KG1 (cell line): ENCODE results near the gene DPYSL5.
A peak's percentile ranks its signal among the peaks of the same experiment; 100 is the strongest.

Source experiments
- DNase-seq: peaks from one replicate; lab custom pipeline; 2025; lab: John Stamatoyannopoulos, UW

DPYSL5 gene

DNA sequence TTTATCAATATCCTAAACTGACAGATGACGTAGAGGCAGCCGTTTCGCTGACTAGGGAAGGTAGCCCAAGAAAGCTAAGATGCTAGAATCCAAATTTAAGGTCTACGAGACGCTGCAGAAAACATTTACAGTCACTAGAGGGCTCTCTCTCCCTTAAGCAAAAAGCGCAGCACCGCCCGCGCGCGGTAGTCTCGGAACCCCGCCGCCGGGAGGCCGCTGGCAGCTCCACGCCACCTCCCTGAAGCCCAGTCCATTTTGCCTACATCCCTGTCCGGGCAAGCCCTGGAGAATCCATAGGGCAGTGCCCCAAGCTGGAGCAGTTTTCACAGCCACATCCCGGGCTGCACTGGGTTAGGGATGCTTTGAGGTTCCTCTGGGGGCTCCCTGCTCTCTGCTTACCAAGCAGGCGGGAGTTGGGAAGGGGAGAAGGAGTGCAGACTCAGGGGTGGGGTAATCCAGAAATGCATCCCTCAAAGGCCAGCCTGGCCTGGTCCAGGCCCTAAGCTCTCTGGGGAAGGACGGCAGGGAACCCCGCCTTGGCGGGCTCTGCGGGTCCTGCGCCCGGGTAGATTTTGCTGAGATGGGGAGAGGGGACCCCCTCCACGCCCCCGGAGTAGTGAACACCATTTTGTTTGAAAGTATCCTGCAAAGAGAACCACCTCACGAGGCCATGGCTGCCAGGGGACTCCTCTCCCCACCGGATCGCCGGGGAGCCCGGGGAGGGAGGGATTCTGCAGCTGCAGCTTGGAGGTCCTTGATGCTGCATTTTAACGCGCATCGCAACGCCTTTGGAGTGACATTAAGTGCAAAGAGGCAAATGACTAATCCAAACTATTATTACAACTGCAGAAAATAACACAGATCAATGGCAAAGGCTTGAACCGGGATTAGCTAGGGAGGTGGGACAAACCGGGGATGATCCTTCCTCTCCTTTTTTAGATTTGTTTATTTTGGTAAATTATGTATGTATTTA lies 1.3 kb upstream of the DPYSL5 start:
- peak; percentile 57 for DNase-seq

DNA sequence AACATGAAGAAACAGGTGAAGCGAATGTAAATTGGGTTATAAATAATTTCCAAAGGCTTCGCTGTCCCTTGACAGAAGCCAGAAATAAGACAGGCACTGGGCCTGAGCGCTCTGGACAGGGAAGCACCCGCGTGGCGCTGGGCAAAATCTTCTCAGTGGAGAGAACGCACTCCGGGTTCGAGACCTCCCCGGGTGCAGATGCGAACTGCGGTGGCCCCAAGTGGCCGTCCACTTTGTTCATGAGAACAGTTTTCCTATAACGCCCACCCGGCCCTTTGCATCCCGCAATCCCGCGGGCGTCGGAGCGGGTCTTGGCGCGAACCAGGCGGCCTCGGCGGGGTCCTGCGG lies 651 bp upstream of the DPYSL5 start:
- DNase-seq, result no peak

DNA sequence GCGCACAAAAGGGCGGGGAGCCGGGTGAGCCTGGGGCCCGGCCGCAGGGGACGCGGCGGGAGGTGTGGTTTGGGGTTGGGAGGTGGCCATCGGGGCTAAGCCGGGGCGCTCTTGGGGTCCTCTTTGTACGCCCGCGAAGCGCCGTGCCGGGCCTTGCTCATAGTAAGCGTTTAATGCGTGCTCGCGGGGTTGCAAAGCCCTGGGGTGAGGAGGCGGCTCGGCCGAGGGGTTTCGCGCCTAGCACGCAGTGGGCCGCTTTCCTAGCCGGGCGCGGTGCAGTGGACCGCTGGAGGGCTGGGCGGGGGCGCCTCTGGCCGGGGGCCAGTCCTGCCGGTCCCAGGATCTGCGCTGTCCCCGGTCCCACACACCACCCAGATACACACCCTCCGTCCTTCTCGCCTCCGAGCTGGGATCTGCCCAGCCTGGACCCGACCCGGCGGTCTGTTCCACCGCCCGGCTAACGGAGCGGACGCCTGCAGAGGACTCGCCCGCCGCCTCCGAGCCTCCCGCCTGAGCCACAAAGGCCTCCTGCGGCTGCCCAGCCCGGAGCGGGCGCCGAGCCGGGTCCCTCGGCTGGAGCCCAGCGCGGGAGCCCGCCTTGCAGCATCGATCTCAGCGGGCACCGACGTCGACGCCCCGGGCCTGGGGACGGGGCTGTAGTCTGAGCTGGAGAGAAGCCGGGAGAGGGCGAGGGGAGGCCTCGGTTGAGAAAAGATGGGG lies 564 bp downstream of the DPYSL5 start:
- no peak for DNase-seq

DNA sequence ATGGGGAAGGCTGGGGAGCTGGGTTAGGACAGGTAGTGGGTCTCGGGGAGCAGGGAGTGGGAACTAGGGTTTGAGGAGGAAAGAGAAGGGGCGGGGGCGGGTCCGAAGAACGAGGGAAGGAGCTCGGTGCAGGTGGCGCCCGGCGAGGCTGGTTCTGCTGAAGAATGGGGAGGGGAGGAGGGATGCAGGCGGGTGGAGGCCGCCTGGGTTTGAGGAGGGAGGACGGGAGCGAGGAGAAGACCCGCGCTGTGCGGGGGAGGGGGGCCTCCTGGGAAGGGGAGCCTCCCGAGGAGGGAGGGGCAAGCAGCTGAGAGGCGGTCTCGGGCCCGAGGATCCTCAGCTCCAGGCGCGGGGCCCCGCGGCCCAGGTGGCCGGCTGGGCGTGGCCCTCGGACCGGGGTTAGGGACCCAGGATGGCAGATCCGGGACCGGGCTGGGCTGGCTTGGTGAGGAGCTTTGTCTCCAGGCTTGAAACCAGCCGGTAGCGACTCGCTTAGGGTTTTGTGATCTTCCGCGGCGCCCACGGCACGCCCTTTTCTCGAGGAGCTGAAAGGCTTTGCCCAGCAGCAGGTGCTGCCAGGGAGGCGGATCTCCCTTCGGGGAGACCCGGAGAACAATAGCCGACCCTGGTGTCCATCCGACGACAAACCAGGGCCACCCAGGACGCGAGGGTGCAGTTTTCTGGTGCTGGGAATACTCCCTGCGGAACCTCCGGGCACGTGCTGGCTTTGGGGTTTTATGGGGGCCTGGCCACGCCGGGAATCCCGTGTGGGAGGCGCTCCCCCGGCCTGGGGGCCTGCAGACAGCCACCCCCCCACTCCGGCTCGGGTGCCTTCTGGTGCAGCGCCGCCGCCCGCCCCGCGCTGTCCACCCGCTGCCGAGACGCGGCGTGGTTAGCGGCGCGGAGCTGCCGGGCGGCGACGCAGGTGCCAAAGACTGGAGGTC lies 1.4 kb downstream of the DPYSL5 start:
- DNase-seq, result no peak

DNA sequence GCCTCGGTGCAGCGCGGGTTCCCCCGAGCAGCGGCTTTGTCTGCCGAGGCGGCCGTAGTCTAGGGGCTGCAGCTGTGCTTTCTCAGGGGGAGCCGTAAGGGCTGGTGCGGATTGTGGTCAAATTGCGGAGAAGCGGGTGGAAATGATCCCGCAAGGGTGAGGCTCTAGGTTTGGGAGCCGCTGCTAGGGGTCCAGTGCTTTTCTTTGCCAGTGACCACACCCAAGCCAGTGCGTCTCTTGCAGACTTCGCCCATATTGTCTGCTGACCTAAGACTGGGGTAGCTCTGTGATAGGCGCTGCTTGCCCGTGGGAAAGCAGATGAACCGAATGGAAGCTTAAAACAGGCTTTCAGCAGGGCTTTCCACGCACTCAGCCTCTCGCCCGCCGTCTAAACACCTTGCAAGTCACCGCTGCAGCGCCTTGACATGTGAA lies 2.1 kb downstream of the DPYSL5 start:
- no peak for DNase-seq

DNA sequence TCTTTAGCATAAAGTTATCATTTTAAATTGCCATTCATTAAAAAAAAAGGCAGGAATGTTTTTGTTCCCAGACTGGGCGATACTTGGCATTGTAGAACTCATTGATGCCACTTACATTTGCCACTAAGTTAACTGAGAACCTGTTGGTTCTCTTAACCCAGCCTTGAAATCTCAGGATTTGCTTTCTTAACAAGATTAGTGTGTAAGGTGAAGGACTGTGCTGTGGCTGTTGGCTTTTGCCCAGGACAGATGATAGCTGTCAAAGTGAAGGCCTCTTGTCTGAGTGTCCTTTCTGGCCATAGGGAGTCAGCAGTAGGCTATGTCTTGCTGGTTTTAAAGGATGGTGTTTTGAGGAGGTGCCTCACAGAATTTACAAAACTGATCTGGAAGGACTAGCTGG lies 2.6 kb downstream of the DPYSL5 start:
- no peak for DNase-seq

DNA sequence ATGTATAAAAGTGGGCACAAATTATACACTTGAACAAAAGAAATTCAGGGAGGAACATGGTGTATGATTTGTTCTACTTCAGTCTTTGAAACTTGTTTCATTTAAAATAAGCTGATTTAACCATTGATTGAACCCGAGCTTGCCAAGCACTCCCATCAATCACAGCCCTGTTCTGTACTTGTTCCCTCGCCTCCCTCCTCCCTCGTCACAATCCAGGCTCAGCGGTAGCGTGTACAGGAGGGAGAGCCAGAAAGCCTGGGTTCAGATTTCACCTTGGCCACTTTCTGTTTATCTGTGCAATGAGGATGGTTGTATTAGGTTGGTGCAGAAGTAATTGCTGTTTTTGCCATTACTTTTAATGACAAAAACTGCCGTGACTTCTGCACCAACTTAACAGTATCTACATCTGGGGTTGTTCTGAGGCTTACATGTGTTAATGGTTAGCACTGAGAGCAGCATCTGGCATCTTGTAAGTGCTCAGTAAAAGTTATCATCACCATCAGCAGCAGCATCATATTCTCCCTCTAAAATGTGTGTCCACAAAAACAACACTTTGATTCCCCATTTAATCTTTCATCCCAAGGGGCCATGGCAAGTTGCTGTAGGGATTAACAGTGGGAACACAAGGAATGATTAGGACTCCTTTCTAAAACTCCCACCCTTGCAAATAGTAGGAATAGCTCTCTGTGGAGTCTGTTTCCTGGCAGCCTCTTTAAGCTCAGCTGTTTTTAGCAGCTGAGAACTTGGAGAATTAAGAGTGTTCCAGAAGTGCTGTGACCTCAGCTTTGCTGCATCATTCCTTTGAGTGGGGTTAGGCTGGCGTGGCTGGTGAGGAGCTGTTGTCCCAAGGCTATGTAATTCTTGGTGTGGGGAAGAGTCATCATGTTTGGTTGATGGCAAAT lies 4.7 kb downstream of the DPYSL5 start:
- no peak for DNase-seq

DNA sequence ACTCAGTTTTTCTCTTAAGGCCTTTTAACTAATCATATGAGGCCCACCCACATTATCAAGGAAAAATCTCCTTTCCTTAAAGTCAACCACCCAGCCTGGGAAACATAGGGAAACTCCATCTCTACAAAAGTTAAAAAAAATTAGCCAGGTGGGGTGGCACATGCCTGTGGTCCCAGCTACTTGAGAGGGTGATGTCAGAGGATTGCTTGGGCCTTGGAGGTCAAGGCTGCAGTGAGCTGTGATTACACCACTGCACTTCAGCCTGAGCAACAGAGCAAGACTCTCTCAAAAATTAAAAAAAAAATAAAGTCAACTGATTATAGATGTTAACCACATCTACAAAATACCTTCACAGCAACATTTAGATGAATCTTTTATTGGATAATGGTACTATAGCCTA lies 5.8 kb downstream of the DPYSL5 start:
- DNase-seq, result no peak

DNA sequence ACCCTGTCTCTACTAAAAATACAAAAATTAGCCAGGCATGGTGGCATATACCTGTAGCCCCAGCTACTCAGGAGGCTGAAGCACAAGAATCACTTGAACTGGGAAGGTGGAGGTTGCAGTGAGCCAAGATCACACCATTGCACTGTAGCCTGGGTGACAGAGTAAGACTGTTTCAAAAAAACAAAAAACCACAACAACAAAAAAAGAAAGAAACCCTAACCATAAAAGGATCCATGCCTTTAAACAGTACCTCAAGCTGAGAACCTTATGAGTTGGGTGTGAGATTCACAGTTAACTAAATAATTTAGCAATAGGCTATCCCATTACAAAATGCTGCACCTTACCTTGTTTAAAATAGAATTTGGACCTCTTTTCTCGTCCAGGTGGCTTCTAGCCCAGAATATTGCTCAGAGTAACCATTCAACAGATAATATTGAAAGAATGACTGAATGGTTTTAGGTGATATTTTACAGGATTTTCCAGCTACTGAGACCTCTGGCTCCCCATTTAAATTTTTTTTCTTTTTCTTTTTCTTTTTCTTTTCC lies 6.4 kb downstream of the DPYSL5 start:
- DNase-seq, result no peak

DNA sequence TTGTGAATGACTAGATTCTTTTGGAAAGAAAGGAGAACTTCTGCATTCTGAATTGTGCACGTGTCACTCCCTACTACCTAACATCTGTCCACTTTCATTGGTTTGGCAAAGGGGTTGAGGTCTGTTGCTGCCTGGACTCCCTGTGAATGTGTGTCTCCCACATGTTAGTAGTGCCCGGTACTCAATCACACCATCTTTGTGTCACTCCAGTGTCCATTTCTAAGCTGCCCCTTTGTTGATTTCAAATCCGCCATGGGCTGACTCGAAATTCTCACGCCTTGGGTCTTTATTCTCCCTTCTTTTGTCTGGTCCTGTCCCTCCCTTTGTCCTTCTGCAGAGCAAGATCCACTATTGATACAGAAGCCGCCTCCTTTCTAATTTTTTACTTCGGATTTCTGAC lies 7.5 kb downstream of the DPYSL5 start:
- DNase-seq, result no peak

DNA sequence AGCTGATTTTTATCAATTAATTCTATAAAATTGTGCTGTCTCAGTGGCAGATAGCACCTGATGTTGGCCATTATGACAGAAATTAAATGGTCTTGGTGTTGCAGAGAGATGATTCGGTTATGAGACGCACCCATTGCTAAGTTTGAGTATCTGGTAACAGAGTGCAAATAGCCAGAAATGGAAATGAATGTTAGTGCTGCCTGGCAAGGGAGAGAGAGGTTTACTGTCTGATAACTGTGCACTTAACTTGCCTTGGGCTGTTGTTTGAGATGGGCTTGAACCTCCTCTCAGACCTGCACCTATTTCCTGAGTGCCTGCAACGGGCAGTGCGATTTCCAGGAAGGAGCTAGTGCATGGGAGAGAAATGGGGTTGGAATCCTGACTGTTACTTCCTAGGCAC lies 11.7 kb downstream of the DPYSL5 start:
- no peak for DNase-seq

DNA sequence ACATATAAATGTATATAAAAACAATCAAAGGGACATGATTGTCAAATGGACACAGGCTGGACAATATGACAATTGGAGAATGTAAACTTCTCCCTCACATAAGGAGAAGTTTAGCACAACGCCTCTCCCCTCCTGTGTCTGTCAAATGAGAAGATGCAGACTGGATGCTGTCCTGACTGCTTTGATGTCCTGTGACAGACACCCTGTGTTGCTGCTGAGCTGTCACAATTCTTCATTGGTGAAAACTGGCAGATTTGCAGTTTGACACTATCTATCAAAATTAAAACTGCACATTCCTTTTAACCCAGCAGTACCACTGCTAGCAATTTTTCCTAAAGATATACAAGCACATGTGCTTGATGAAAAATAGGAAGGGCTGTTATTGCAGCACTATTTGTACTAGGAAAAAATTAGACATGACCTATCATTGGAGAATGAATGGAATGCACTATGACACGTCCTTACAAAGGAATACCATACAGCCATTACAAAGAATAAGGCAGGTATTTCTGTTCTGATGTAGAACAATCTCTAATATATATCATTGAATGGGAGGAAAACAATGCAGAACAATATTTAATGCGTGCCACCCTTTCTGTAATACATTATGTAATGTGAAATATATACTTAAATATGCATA lies 12.4 kb downstream of the DPYSL5 start:
- DNase-seq, result no peak

DNA sequence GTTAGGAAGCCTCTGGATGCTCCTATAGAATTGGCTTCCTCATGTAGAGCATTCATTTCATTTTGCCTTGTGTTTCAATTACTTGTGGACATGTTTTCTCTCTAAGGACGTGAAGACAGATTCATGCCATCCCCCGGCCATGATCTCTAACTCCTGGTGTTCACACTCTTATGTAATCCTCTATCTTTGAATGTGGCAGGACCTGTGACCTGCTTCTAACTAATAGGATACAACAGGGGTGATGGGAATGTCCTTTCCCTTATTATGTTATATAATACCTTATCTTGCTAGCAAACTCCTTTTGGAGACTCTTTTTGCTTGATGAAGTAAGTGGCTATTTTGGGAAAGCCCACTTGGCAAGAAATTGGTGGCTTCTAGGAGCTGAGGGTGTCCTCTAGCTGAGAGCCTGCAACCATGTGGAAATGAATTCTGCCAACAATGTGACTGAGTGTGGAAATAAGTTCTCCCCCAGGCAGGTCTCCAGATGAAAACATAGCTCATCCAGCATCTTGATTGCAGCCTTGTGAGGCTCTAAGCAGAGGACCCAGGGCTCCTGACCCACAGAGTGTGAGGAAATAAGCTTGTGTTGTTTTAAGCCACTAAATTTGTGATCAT lies 13.8 kb downstream of the DPYSL5 start:
- no peak for DNase-seq

DNA sequence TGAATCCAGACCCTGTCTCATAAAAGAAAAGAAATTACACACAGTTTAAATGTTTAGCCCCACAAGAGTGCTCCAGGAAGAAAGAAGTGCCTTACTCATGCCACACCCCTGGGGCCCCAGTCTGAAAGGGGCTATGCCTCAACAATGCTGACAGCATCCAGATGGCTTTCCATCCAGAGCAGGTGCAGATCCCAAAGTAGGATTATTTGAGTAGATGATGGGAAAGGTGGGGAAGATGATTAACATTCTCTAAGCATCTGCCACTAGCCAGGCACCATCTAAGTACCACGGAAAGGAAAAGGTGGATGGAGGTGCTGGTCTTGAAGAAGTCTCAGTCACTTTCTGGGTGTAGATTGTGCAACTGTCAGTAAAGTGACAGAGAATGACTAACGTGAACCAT lies 16.3 kb downstream of the DPYSL5 start:
- DNase-seq, result no peak

DNA sequence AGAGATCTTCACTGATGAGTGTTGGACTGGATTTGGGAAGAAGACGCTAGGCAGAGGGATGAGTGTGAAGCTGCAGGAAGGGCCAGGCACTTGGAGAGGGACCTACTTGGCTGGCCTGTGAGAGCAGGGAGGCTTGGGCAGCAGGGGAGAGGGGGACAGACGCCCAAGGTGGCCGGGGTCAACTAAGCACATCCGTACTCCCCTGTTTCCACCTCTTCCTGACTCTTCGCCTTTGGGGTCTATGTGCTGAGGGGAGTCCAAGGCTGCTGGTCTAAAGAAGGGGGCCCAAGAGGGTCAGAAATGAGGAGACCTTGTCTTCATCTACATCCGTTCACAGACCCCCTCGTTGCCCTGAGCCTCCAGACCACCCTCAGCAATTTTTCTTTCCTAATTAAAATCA lies 16.7 kb downstream of the DPYSL5 start:
- DNase-seq, result no peak

DNA sequence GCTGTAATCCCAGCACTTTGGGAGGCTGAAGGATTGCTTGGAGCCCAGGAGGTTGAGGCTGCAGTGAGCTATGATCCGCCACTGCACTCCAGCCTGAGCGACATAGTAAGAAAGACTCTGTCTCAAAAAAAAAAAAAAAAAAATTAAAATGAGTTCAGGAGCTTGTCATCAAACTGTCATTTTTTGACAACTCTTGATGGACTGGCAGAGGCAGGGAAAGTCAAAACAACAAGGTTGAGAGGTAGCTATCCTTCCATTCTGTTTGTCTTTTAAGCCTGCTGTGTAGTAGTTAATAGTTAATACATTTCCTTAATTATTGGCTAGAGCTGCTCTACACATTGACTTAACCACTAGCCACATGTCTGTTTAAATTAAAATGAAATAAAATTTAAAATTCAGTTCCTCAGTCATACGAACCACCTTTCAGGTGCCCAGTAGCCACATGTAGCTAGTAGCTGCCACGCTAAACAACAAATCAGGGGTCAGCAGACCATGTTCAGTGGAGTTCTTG lies 22.7 kb downstream of the DPYSL5 start:
- DNase-seq, result no peak

DNA sequence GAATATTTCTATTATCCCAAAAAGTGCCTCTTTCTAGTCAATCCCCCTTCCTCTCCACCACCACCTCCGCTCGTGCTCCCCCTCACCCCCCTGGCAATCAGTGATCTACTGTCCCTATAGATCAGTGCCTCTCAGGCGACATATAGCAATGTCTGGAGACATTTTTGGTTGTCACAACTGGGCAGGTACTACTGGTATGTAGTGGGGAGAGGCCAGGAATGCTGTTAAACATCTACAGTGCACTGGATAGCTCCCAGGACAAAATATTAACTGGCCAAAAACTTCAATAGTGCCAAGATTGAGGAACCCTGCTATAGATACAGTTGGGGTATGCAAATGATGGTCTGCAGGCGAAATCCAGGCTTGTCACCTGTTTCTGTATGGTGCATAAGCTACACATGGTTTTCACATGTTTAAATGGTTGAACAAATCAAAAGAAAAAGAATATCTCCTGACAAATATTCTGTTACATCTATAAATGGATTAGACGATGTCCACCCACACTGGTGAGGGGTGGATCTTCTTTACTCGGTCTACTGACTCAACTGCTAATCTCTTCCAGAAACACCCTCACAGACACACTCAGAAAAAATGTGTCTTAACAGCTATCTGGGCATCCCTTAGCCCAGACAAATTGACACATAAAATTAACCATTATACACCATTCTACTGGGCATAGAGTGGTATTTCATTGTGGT lies 25.5 kb downstream of the DPYSL5 start:
- no peak for DNase-seq

DNA sequence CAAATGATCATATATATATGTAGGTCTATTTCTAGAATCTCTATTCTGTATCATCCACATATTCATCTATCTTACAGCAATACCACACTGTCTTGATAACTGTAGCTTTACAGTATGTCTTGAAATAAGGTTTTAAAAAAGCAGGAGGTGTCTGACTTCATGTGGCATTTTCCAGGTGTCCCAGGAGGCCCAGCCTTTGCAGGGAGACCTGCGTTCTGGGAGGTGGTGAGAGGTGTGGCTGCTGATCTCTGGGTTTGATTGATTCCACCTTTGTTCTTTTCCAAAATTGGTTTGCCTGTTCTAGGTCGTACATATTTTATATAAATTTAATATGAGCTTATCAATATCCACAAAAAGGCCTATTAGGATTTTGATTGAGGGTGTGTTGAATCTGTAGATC lies 26.6 kb downstream of the DPYSL5 start:
- DNase-seq, result no peak

DNA sequence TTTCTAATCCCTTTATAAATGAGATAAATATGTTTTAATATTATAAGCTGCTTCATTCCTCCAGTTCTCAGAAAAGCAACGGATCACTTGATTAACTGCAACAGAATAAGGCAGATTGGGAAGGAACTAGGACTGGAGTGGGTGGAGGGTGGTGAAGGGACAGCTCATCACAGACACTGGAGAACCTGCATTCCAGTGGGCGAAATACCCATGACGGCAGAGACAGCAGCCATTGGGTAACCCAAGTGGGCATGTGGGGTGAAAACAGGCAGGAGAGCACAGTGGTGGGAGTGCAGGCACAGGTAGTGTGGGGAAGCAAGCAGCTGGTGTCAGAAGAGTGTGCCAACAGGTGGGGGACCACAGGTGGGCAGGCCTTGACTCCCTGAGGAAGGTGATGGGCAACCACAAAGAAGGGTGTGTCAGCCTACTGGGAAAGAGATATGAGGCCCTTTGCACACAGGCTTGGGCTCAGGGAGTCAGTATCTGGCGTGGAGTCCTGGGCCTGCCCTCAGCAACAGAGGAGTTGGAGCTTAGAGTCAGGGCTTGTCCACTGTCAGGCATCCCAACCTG lies 27.2 kb downstream of the DPYSL5 start:
- DNase-seq, result no peak
